Ishikawa (cell line): Measurements from ENCODE around the gene MPV17L2.

Source experiments
- CEBPB ChIP-seq: IDR thresholded peaks from 2 replicates; pipeline ENCODE4 v1.6.1; 2012
- CREB1 ChIP-seq: IDR thresholded peaks from 2 replicates; pipeline ENCODE4 v1.6.1; 2012; ENCODE audit warnings: low read depth
- EGR1 ChIP-seq: IDR thresholded peaks from 2 replicates; pipeline ENCODE4 v1.6.1; 2012
- EP300 ChIP-seq: IDR thresholded peaks from 2 replicates; pipeline ENCODE4 v1.6.1; 2012; ENCODE audit warnings: borderline replicate concordance
- FOXM1 ChIP-seq: IDR thresholded peaks from 2 replicates; pipeline ENCODE4 v1.6.1; 2012; ENCODE audit warnings: low read depth, borderline replicate concordance
- NFIC ChIP-seq: IDR thresholded peaks from 2 replicates; pipeline ENCODE4 v1.6.1; 2012
- RAD21 ChIP-seq: IDR thresholded peaks from 2 replicates; pipeline ENCODE4 v1.6.1; 2012; ENCODE audit warnings: low read depth
- TAF1 ChIP-seq: IDR thresholded peaks from 2 replicates; pipeline ENCODE4 v1.6.1; 2012; ENCODE audit warnings: low read depth, mild to moderate bottlenecking
- TCF12 ChIP-seq: IDR thresholded peaks from 2 replicates; pipeline ENCODE4 v1.6.1; 2012; ENCODE audit warnings: low read depth
- TEAD4 ChIP-seq: IDR thresholded peaks from 2 replicates; pipeline ENCODE4 v1.6.1; 2012
- YY1 ChIP-seq: IDR thresholded peaks from 2 replicates; pipeline ENCODE4 v1.6.1; 2012; ENCODE audit warnings: low read depth
- ZBTB7A ChIP-seq: IDR thresholded peaks from 2 replicates; pipeline ENCODE4 v1.6.1; 2012; ENCODE audit warnings: low read depth
- TF ChIP-seq, protein P1 (sequence below): IDR thresholded peaks from 2 replicates; pipeline ENCODE4 v1.6.1; 2012
- TF ChIP-seq, protein P2 (sequence below): IDR thresholded peaks from 2 replicates; pipeline ENCODE4 v1.6.1; 2012; ENCODE audit warnings: low read depth, mild to moderate bottlenecking
- TF ChIP-seq, protein P3 (sequence below): IDR thresholded peaks from 2 replicates; pipeline ENCODE4 v1.6.1; 2012

The MPV17L2 gene

DNA sequence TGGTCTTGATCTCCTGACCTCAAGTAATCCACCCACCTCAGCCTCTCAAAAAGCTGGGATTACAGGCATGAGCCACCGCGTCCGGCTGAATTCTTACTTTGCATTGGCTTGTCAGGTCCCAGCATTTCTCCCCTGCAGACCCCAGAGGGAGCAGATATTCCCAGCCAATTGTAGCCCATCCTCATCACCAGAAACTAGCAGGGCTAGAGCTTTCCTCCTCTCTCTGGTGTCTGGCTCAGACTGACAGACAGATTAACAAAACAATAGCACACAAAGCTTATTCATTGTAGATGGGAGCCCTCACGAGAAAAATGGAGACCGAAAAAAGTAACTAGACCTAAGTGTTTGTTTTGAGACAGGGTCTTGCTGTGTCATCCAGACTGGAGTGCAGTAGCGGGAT lies 7.5 kb upstream of the MPV17L2 start:
- TF ChIP-seq EP300 (no peak), TAF1 (no peak), RAD21 (no peak), FOXM1 (no peak), TCF12 (no peak), ZBTB7A (no peak), TEAD4 (no peak), EGR1 (no peak), CEBPB (no peak)
- TF ChIP-seq, protein P1, sequence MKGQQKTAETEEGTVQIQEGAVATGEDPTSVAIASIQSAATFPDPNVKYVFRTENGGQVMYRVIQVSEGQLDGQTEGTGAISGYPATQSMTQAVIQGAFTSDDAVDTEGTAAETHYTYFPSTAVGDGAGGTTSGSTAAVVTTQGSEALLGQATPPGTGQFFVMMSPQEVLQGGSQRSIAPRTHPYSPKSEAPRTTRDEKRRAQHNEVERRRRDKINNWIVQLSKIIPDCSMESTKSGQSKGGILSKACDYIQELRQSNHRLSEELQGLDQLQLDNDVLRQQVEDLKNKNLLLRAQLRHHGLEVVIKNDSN = no peak
- TF ChIP-seq, protein P2, sequence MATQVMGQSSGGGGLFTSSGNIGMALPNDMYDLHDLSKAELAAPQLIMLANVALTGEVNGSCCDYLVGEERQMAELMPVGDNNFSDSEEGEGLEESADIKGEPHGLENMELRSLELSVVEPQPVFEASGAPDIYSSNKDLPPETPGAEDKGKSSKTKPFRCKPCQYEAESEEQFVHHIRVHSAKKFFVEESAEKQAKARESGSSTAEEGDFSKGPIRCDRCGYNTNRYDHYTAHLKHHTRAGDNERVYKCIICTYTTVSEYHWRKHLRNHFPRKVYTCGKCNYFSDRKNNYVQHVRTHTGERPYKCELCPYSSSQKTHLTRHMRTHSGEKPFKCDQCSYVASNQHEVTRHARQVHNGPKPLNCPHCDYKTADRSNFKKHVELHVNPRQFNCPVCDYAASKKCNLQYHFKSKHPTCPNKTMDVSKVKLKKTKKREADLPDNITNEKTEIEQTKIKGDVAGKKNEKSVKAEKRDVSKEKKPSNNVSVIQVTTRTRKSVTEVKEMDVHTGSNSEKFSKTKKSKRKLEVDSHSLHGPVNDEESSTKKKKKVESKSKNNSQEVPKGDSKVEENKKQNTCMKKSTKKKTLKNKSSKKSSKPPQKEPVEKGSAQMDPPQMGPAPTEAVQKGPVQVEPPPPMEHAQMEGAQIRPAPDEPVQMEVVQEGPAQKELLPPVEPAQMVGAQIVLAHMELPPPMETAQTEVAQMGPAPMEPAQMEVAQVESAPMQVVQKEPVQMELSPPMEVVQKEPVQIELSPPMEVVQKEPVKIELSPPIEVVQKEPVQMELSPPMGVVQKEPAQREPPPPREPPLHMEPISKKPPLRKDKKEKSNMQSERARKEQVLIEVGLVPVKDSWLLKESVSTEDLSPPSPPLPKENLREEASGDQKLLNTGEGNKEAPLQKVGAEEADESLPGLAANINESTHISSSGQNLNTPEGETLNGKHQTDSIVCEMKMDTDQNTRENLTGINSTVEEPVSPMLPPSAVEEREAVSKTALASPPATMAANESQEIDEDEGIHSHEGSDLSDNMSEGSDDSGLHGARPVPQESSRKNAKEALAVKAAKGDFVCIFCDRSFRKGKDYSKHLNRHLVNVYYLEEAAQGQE = no peak
- TF ChIP-seq, protein P3, sequence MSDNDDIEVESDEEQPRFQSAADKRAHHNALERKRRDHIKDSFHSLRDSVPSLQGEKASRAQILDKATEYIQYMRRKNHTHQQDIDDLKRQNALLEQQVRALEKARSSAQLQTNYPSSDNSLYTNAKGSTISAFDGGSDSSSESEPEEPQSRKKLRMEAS = no peak

DNA sequence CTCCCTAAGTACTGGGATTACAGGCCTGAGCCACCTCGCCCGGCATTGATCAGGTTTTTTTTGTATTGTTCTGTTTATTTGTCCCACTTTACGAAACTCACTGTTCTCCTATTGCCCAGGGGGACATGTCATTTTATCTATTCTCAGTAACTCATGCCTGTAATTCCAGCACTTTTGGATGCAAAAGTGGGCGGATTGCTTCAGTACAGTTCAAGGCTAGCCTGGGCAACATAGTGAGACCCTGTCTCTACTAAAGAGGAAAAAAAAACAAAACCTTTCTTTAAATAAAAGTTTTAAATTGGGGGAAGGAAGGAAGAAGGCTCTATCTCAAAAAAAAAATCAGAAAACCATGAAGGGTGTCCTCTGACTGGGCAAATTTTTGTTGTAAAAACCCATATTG lies 2.7 kb upstream of the MPV17L2 start:
- TF ChIP-seq TCF12 (no peak), FOXM1 (no peak), RAD21 (no peak), CEBPB (no peak), NFIC (no peak), EP300 (no peak), YY1 (no peak), TAF1 (no peak), ZBTB7A (no peak), CREB1 (no peak)
- TF ChIP-seq, protein P1 = no peak
- TF ChIP-seq, protein P3 = no peak

DNA sequence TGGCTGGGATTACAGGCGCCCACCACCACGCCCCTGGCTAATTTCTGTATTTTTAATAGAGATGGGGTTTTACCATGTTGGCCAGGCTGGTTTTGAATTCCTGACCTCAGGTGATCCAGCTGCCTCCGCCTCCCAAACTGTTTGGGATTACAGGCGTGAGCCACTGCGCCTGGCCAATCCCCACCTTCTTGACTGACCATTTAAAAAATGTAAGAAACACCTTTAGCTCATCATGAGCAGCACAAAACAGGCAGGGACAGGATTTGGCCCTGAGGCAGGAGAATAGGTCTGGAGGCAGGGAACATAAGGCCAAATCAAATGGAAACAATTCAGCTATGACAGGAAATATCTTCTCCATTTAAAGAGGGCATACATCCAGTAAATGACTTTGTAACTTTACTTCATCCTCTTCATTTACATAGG lies 1.4 kb upstream of the MPV17L2 start:
- TF ChIP-seq, protein P3 = no peak

DNA sequence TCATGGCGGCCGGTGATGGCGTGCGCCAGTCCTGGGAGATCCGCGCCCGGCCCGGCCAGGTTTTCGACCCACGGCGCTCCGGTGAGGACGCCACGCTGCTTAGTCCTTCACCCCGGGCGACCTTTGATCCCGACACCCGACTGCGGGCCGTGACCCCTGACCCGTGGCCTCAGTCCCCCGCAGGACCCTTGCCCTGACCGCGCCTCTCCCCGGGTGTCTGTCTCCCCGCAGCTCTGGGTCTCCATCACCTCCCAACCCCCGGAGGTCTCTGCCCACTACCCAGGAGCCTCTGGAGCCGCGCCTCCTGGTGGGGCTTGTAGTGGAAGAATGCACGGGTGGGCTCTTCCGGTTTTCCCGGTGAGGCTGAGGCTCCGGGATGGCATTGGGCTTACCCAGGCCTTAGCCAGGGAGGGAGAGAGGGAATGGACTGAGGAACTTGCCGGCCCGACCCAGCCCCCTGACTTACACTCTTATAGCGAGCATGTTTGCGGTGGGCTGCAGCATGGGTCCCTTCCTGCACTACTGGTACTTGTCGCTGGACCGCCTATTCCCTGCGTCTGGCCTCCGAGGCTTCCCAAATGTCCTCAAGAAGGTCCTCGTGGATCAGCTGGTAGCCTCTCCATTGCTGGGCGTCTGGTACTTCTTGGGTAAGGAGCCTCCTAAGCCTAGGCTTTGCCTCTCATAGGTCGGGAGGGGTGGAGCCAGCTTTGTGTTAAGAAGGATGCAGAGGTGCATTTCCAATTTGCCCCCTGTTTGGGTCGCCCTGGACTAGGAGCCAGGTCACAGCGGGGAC lies 566 bp downstream of the MPV17L2 start:
- TF ChIP-seq TAF1 (no peak), FOXM1 (no peak), TEAD4 (no peak), EP300 (no peak), YY1 (no peak), EGR1 (no peak), TCF12 (no peak), ZBTB7A (no peak; the same call in 1 of the 2 replicates), CREB1 (no peak), NFIC (no peak), CEBPB (no peak), RAD21 (no peak)
- TF ChIP-seq, protein P3 = no peak
- TF ChIP-seq, protein P1 = no peak
- TF ChIP-seq, protein P2 = no peak

DNA sequence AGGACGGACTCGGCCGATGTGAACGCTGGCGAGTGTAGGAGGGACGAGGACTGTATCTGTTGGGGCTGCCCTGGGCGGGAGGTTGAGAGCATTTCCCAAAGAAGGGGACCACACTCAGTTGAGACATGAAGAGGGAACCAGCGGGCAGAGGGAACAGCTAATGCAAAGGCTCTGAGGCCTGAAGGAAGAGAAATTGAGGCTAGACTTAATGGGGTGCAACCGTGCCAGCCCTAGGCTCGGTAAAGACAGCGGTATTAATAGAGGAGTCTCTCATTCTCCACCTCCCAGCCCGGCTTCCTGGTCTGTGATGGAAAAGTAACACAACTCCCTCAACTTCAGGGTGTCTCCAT lies 1.1 kb downstream of the MPV17L2 start:
- TF ChIP-seq ZBTB7A (no peak), TEAD4 (no peak), CREB1 (no peak)
